SH-SY5Y (cell line): ENCODE data around the gene ACER1.

Experiments used
- GATA2 ChIP-seq: IDR thresholded peaks from 2 replicates; pipeline ENCODE4 v1.6.1; 2011; ENCODE audit warnings: mild to moderate bottlenecking, low read depth, low read length
- GATA3 ChIP-seq: IDR thresholded peaks from 2 replicates; pipeline ENCODE4 v1.6.1; 2011; ENCODE audit warnings: low read depth, mild to moderate bottlenecking, low read length, moderate library complexity

DNA sequence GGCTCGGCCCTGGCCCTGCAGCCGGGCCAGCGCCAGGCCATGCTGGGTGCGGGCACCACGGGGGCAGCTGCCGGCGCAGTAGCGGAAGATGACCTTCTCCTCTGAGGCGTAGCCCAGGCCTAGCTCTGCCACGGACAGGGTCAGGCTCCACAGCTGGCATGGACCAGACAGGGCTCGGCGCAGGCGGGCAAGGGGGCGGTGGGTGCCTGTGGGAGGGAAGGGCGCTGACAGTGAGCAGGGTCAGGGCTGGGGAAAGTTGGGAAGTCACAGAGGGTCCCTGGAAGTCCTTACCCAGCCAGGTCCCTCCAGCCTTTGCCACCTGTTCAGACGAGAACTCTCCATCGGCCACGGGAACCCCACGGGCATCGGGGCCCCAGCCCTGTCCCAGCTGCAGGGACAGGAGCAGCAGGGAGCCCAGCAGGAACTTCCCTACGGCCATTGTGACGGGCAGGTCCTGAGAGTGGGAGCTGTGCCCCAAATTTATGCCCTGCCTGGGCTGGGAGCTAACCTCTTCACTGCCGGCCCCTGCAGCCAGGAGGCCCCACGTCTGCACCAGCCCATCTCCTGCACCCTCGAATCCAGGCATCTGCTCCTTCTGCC, 42.1 kb upstream of the ACER1 start, which contains the start of gene PSPN:
- TF ChIP-seq GATA2 (no peak), GATA3 (no peak)
